Kidney epithelial cell (primary cell): ENCODE measurements around the gene PSMC3IP. TPM values are rescaled to one million over a fixed set of nuclear protein-coding genes. Genes with fewer than 3 reads are reported as not detected.
"Not testable (repeated sequence)": the region's sequence is repeated elsewhere in the genome, so short reads cannot be mapped to it uniquely, and the experiment has no call there.

Experiments used
- DNase-seq: peaks from one replicate; pipeline ENCODE4 v3.0.0-alpha.2; 2010; ENCODE audit warnings: low read depth
- H3K27me3 ChIP-seq: 2 replicates; pipeline ENCODE4 v1.6.0; 2011; ENCODE audit warnings: low read length; ENCODE audit not compliant: control insufficient read depth, insufficient read depth
- H3K36me3 ChIP-seq: 2 replicates; pipeline ENCODE4 v1.5.1; 2011; ENCODE audit warnings: low read length; ENCODE audit not compliant: control insufficient read depth, insufficient read depth
- H3K4me3 ChIP-seq: 2 replicates; pipeline ENCODE4 v1.5.1; 2011; ENCODE audit warnings: low read depth, mild to moderate bottlenecking, control low read depth, low read length
- CTCF ChIP-seq: IDR thresholded peaks from 2 replicates; pipeline ENCODE4 v1.5.1; 2011; ENCODE audit warnings: mild to moderate bottlenecking, moderate library complexity, low read length, control low read depth, inconsistent platforms; ENCODE audit not compliant: insufficient read depth, poor library complexity, severe bottlenecking
- total RNA-seq: library from RNA; depleted of rRNA; stranded (reverse); fragments of >200 nt; gene quantifications from 2 replicates; pipeline ENCODE4 v1.2.3, GENCODE V29; 2015

The PSMC3IP gene
- total RNA-seq, 1 donor from 2014 or later: 3.9 TPM

GRCh38 chr17:42547001-42547461, 30.5 kb downstream of the PSMC3IP start:
- H3K36me3 ChIP-seq: peaks cover 1% of the 10 kb centered on the region
- TF ChIP-seq CTCF: no peak

GRCh38 chr17:42545755-42546505, 31.6 kb downstream of the PSMC3IP start:
- not testable (repeated sequence) for H3K36me3 ChIP-seq, H3K27me3 ChIP-seq, DNase-seq, H3K4me3 ChIP-seq

More at GRCh38 chr17:42547001-42547461, 30.5 kb downstream of the PSMC3IP start:
- no peak for DNase-seq
- Histone ChIP-seq H3K27me3 (no peaks in the 10 kb centered on the region), H3K4me3 (no peak overlapping the region)

GRCh38 chr17:42544874-42545283, 32.6 kb downstream of the PSMC3IP start:
- H3K36me3 ChIP-seq: peaks cover 1% of the 10 kb centered on the region
- no peaks in the 10 kb centered on the region for H3K27me3 ChIP-seq
- DNase-seq: no peak
- H3K4me3 ChIP-seq: no peak overlapping the region
- no peak for TF ChIP-seq CTCF

- TF ChIP-seq CTCF: no peak
- Histone ChIP-seq H3K27me3 (no peaks in the 10 kb centered on the region), H3K36me3 (peaks cover 1% of the 10 kb centered on the region), H3K4me3 (no peak overlapping the region)
- DNase-seq: no peak
Measured at GRCh38 chr17:42543190-42544079, 34.1 kb downstream of the PSMC3IP start.

GRCh38 chr17:42541041-42541833, 36.3 kb downstream of the PSMC3IP start:
- peaks cover 1% of the 10 kb centered on the region for H3K36me3 ChIP-seq
- H3K4me3 ChIP-seq: no peak overlapping the region
- no peaks in the 10 kb centered on the region for H3K27me3 ChIP-seq
- TF ChIP-seq CTCF: no peak
- DNase-seq: no peak

- not testable (repeated sequence) for DNase-seq
Measured at GRCh38 chr17:42540558-42540957, 37.0 kb downstream of the PSMC3IP start.

More at GRCh38 chr17:42540558-42540957, 37.0 kb downstream of the PSMC3IP start:
- not testable (repeated sequence) for H3K27me3 ChIP-seq, H3K36me3 ChIP-seq, H3K4me3 ChIP-seq
